H9 (cell line): Measurements from ENCODE around the gene ADGRD1. TPM values are rescaled to one million over a fixed set of nuclear protein-coding genes. Genes with fewer than 3 reads are reported as not detected.

Source experiments
- DNase-seq: peaks from one replicate; pipeline ENCODE4 v3.0.0-alpha.2; 2017
- H2AFZ ChIP-seq: one replicate; pipeline ENCODE4 v1.6.1; 2013; ENCODE audit warnings: mild to moderate bottlenecking, low read length, control low read depth, moderate library complexity
- H2AK5ac ChIP-seq: 2 replicates; pipeline ENCODE4 v1.6.1; 2013; ENCODE audit warnings: low read length, control low read depth, mixed read lengths; ENCODE audit not compliant: insufficient read length
- H2BK120ac ChIP-seq: one replicate; pipeline ENCODE4 v1.6.1; 2013; ENCODE audit warnings: low read depth, mild to moderate bottlenecking, low read length, control low read depth, inconsistent platforms; ENCODE audit not compliant: poor library complexity, severe bottlenecking
- H2BK12ac ChIP-seq: 2 replicates; pipeline ENCODE4 v1.6.1; 2013; ENCODE audit warnings: low read length, control low read depth, mixed read lengths, low read depth; ENCODE audit not compliant: insufficient read length
- H2BK15ac ChIP-seq: 2 replicates; pipeline ENCODE4 v1.6.1; 2013; ENCODE audit warnings: low read depth, low read length, control low read depth
- H2BK20ac ChIP-seq: one replicate; pipeline ENCODE4 v1.6.1; 2013; ENCODE audit warnings: low read depth, mild to moderate bottlenecking, low read length, control low read depth, inconsistent platforms; ENCODE audit not compliant: poor library complexity, severe bottlenecking
- H2BK5ac ChIP-seq: 2 replicates; pipeline ENCODE4 v1.6.1; 2013; ENCODE audit warnings: low read length, control low read depth, mixed read lengths; ENCODE audit not compliant: insufficient read length
- H3K14ac ChIP-seq: 2 replicates; pipeline ENCODE4 v1.6.1; 2013; ENCODE audit warnings: low read length, control low read depth; ENCODE audit not compliant: insufficient read depth
- H3K18ac ChIP-seq: 2 replicates; pipeline ENCODE4 v1.6.1; 2013; ENCODE audit warnings: low read depth, mild to moderate bottlenecking, mixed read lengths, low read length, control low read depth; ENCODE audit not compliant: insufficient read length
- H3K23ac ChIP-seq: 2 replicates; pipeline ENCODE4 v1.6.1; 2013; ENCODE audit warnings: low read length, control low read depth, mixed read lengths, low read depth; ENCODE audit not compliant: insufficient read length
- H3K23me2 ChIP-seq: 2 replicates; pipeline ENCODE4 v1.6.1; 2013; ENCODE audit warnings: low read depth, mild to moderate bottlenecking, mixed read lengths, low read length, control low read depth; ENCODE audit not compliant: insufficient read length, poor library complexity, severe bottlenecking
- H3K27ac ChIP-seq: 2 replicates; pipeline ENCODE4 v1.5.1; 2013; ENCODE audit warnings: low read length, control low read depth, mixed read lengths, low read depth; ENCODE audit not compliant: insufficient read length
- H3K27me3 ChIP-seq: 2 replicates; pipeline ENCODE4 v1.6.1; 2013; ENCODE audit warnings: low read length, control low read depth, inconsistent platforms; ENCODE audit not compliant: insufficient read depth
- H3K4ac ChIP-seq: 2 replicates; pipeline ENCODE4 v1.6.1; 2013; ENCODE audit warnings: low read depth, mild to moderate bottlenecking, control low read depth, inconsistent platforms, low read length, moderate library complexity
- H3K4me1 ChIP-seq: 2 replicates; pipeline ENCODE4 v1.6.1; 2013; ENCODE audit warnings: low read length, control low read depth, inconsistent platforms; ENCODE audit not compliant: insufficient read depth
- H3K4me2 ChIP-seq: 2 replicates; pipeline ENCODE4 v1.6.1; 2013; ENCODE audit warnings: low read length, control low read depth, mixed read lengths; ENCODE audit not compliant: insufficient read length, insufficient read depth
- H3K56ac ChIP-seq: 2 replicates; pipeline ENCODE4 v1.6.1; 2013; ENCODE audit warnings: low read depth, mild to moderate bottlenecking, mixed read lengths, low read length, control low read depth; ENCODE audit not compliant: insufficient read length
- H3K79me1 ChIP-seq: 2 replicates; pipeline ENCODE4 v1.6.1; 2013; ENCODE audit warnings: low read depth, mild to moderate bottlenecking, moderate library complexity, low read length, control low read depth, inconsistent platforms; ENCODE audit not compliant: insufficient read depth, poor library complexity, severe bottlenecking
- H3K79me2 ChIP-seq: 2 replicates; pipeline ENCODE4 v1.6.1; 2013; ENCODE audit warnings: low read length, control low read depth, inconsistent platforms; ENCODE audit not compliant: insufficient read depth
- H3K9ac ChIP-seq: 2 replicates; pipeline ENCODE4 v1.6.1; 2013; ENCODE audit warnings: low read length, control low read depth, mixed read lengths; ENCODE audit not compliant: insufficient read length; ENCODE audit errors: extremely low read depth
- H3K9me3 ChIP-seq: one replicate; pipeline ENCODE4 v1.6.1; 2013; ENCODE audit warnings: low read depth, low read length, inconsistent platforms; ENCODE audit not compliant: control insufficient read depth
- H3T11ph ChIP-seq: one replicate; pipeline ENCODE4 v1.6.1; 2013; ENCODE audit warnings: mild to moderate bottlenecking, low read length, control low read depth, inconsistent platforms
- H4K20me1 ChIP-seq: one replicate; pipeline ENCODE4 v1.6.1; 2013; ENCODE audit not compliant: control insufficient read depth, insufficient read length, insufficient read depth
- H4K5ac ChIP-seq: 2 replicates; pipeline ENCODE4 v1.6.1; 2013; ENCODE audit warnings: low read depth, mild to moderate bottlenecking, mixed read lengths, low read length, control low read depth; ENCODE audit not compliant: insufficient read length
- H4K8ac ChIP-seq: replicated peaks from 2 replicates; pipeline ENCODE4 v1.6.1; 2013; ENCODE audit warnings: low read length, control low read depth, mixed read lengths, low read depth; ENCODE audit not compliant: insufficient read length
- H4K91ac ChIP-seq: 2 replicates; pipeline ENCODE4 v1.6.1; 2013; ENCODE audit warnings: low read depth, mild to moderate bottlenecking, moderate library complexity, mixed read lengths, low read length, control low read depth; ENCODE audit not compliant: insufficient read length
- H3K27ac Mint-ChIP-seq, 3 experiments: 2 replicates in 2 of 3; 3 replicates in 1 of 3; pipeline ENCODE4 v1.8.0; 2020 to 2021; ENCODE audit warnings: mixed read lengths in 3 of 3, mild to moderate bottlenecking in 1 of 3, moderate library complexity in 1 of 3
- H3K27me3 Mint-ChIP-seq: 2 replicates; pipeline ENCODE4 v1.8.0; 2021; ENCODE audit warnings: low read depth, mild to moderate bottlenecking, moderate library complexity, mixed read lengths
- H3K36me3 Mint-ChIP-seq, 3 experiments: 2 replicates in 2 of 3; 3 replicates in 1 of 3; pipeline ENCODE4 v1.8.0; 2020 to 2021; ENCODE audit warnings: low read depth in 3 of 3, mixed read lengths in 3 of 3; ENCODE audit not compliant: insufficient read depth in 1 of 3
- H3K4me1 Mint-ChIP-seq, 2 experiments: 2 replicates each; pipeline ENCODE4 v1.8.0; 2020; ENCODE audit warnings: mixed read lengths in 2 of 2
- H3K4me3 Mint-ChIP-seq, 2 experiments: 2 replicates in 1 of 2; 3 replicates in 1 of 2; pipeline ENCODE4 v1.8.0; 2020 to 2021; ENCODE audit warnings: mild to moderate bottlenecking in 2 of 2, mixed read lengths in 2 of 2, moderate library complexity in 1 of 2
- H3K9me3 Mint-ChIP-seq, 2 experiments: 2 replicates in 1 of 2; 3 replicates in 1 of 2; pipeline ENCODE4 v1.8.0; 2020; ENCODE audit warnings: mild to moderate bottlenecking in 2 of 2, mixed read lengths in 2 of 2, moderate library complexity in 1 of 2
- CTCF ChIP-seq: fragments of 200-600 bp; sonication (generic); conservative IDR thresholded peaks from 3 replicates; pipeline ENCODE4 v1.8.0; 2021; ENCODE audit warnings: antibody characterized with exemption, mild to moderate bottlenecking
- WGBS: extraction: QIAGEN DNeasy Blood & Tissue Kit; methylation state at CpG from one replicate; pipeline ENCODE4 v1.1.7; 2013; ENCODE audit warnings: missing lambda C conversion rate, low lambda C conversion rate, mixed read lengths; ENCODE audit not compliant: insufficient read length; ENCODE audit errors: extremely low coverage; 5-methylcytosine and 5-hydroxymethylcytosine counted together
- total RNA-seq: library from RNA; stranded (reverse); gene quantifications from 2 replicates; pipeline ENCODE4 v1.2.1, GENCODE V29; 2021

Gene ADGRD1
- total RNA-seq, 1 experiment from 2014 or later: 0.52 TPM

GRCh38 chr12:131112700-131113290, 159.1 kb downstream of the ADGRD1 start:
- no peak overlapping the region for H2AFZ ChIP-seq
- H2BK5ac ChIP-seq: no peak overlapping the region
- no peaks in the 10 kb centered on the region for H3K4me1 ChIP-seq
- H3K79me2 ChIP-seq: no peaks in the 10 kb centered on the region
- H3K27ac Mint-ChIP-seq: no peak overlapping the region
- no peaks in the 10 kb centered on the region for H3K23me2 ChIP-seq
- no CpG with 5 or more reads among the region's 4 CpGs for WGBS
- H3K27me3 Mint-ChIP-seq: peaks cover 6% of the 10 kb centered on the region
- H3K23ac ChIP-seq: no peak overlapping the region
- no peak overlapping the region for H3K56ac ChIP-seq
- no peak overlapping the region for H2BK20ac ChIP-seq
- H2AK5ac ChIP-seq: no peak overlapping the region
- H3K4ac ChIP-seq: no peak overlapping the region
- no peak overlapping the region for H2BK120ac ChIP-seq
- DNase-seq: no peak
- H3K4me3 Mint-ChIP-seq: no peak overlapping the region
- H3K9me3 ChIP-seq: no peaks in the 10 kb centered on the region
- H3K14ac ChIP-seq: peak overlapping the region; percentile 31; the same call in 1 of the 2 replicates
- H3T11ph ChIP-seq: no peak overlapping the region
- H4K5ac ChIP-seq: no peak overlapping the region
- no peaks in the 10 kb centered on the region; a peak in 1 of 7 replicates for H3K36me3 Mint-ChIP-seq
- H3K4me1 Mint-ChIP-seq: peaks cover 10 to 14% of the 10 kb centered on the region in 2 experiments
- H3K9me3 Mint-ChIP-seq: no peaks in the 10 kb centered on the region
- no peaks in the 10 kb centered on the region for H3K27me3 ChIP-seq
- no peak overlapping the region for H4K8ac ChIP-seq
- no peaks in the 10 kb centered on the region for H4K20me1 ChIP-seq
- H3K4me2 ChIP-seq: no peak overlapping the region
- H2BK12ac ChIP-seq: no peak overlapping the region
- H3K18ac ChIP-seq: no peak overlapping the region
- no peak overlapping the region for H2BK15ac ChIP-seq
- TF ChIP-seq CTCF: no peak
- no peaks in the 10 kb centered on the region for H3K79me1 ChIP-seq
- no peak overlapping the region for H4K91ac ChIP-seq
- H3K9ac ChIP-seq: no peak overlapping the region
- H3K27ac ChIP-seq: no peak overlapping the region
